H9 (cell line): ENCODE measurements around the gene FAM177B. TPM values are rescaled to one million over a fixed set of nuclear protein-coding genes. Genes with fewer than 3 reads are reported as not detected.

Experiments used
- DNase-seq: peaks from one replicate; pipeline ENCODE4 v3.0.0-alpha.2; 2017
- H2AFZ ChIP-seq: one replicate; pipeline ENCODE4 v1.6.1; 2013; ENCODE audit warnings: mild to moderate bottlenecking, low read length, control low read depth, moderate library complexity
- H2AK5ac ChIP-seq: 2 replicates; pipeline ENCODE4 v1.6.1; 2013; ENCODE audit warnings: low read length, control low read depth, mixed read lengths; ENCODE audit not compliant: insufficient read length
- H2BK120ac ChIP-seq: one replicate; pipeline ENCODE4 v1.6.1; 2013; ENCODE audit warnings: low read depth, mild to moderate bottlenecking, low read length, control low read depth, inconsistent platforms; ENCODE audit not compliant: poor library complexity, severe bottlenecking
- H2BK12ac ChIP-seq: 2 replicates; pipeline ENCODE4 v1.6.1; 2013; ENCODE audit warnings: low read length, control low read depth, mixed read lengths, low read depth; ENCODE audit not compliant: insufficient read length
- H2BK15ac ChIP-seq: 2 replicates; pipeline ENCODE4 v1.6.1; 2013; ENCODE audit warnings: low read depth, low read length, control low read depth
- H2BK20ac ChIP-seq: one replicate; pipeline ENCODE4 v1.6.1; 2013; ENCODE audit warnings: low read depth, mild to moderate bottlenecking, low read length, control low read depth, inconsistent platforms; ENCODE audit not compliant: poor library complexity, severe bottlenecking
- H2BK5ac ChIP-seq: 2 replicates; pipeline ENCODE4 v1.6.1; 2013; ENCODE audit warnings: low read length, control low read depth, mixed read lengths; ENCODE audit not compliant: insufficient read length
- H3K14ac ChIP-seq: 2 replicates; pipeline ENCODE4 v1.6.1; 2013; ENCODE audit warnings: low read length, control low read depth; ENCODE audit not compliant: insufficient read depth
- H3K18ac ChIP-seq: 2 replicates; pipeline ENCODE4 v1.6.1; 2013; ENCODE audit warnings: low read depth, mild to moderate bottlenecking, mixed read lengths, low read length, control low read depth; ENCODE audit not compliant: insufficient read length
- H3K23ac ChIP-seq: 2 replicates; pipeline ENCODE4 v1.6.1; 2013; ENCODE audit warnings: low read length, control low read depth, mixed read lengths, low read depth; ENCODE audit not compliant: insufficient read length
- H3K23me2 ChIP-seq: 2 replicates; pipeline ENCODE4 v1.6.1; 2013; ENCODE audit warnings: low read depth, mild to moderate bottlenecking, mixed read lengths, low read length, control low read depth; ENCODE audit not compliant: insufficient read length, poor library complexity, severe bottlenecking
- H3K27ac ChIP-seq: 2 replicates; pipeline ENCODE4 v1.5.1; 2013; ENCODE audit warnings: low read length, control low read depth, mixed read lengths, low read depth; ENCODE audit not compliant: insufficient read length
- H3K27me3 ChIP-seq: 2 replicates; pipeline ENCODE4 v1.6.1; 2013; ENCODE audit warnings: low read length, control low read depth, inconsistent platforms; ENCODE audit not compliant: insufficient read depth
- H3K4ac ChIP-seq: 2 replicates; pipeline ENCODE4 v1.6.1; 2013; ENCODE audit warnings: low read depth, mild to moderate bottlenecking, control low read depth, inconsistent platforms, low read length, moderate library complexity
- H3K4me1 ChIP-seq: 2 replicates; pipeline ENCODE4 v1.6.1; 2013; ENCODE audit warnings: low read length, control low read depth, inconsistent platforms; ENCODE audit not compliant: insufficient read depth
- H3K4me2 ChIP-seq: 2 replicates; pipeline ENCODE4 v1.6.1; 2013; ENCODE audit warnings: low read length, control low read depth, mixed read lengths; ENCODE audit not compliant: insufficient read length, insufficient read depth
- H3K56ac ChIP-seq: 2 replicates; pipeline ENCODE4 v1.6.1; 2013; ENCODE audit warnings: low read depth, mild to moderate bottlenecking, mixed read lengths, low read length, control low read depth; ENCODE audit not compliant: insufficient read length
- H3K79me1 ChIP-seq: 2 replicates; pipeline ENCODE4 v1.6.1; 2013; ENCODE audit warnings: low read depth, mild to moderate bottlenecking, moderate library complexity, low read length, control low read depth, inconsistent platforms; ENCODE audit not compliant: insufficient read depth, poor library complexity, severe bottlenecking
- H3K79me2 ChIP-seq: 2 replicates; pipeline ENCODE4 v1.6.1; 2013; ENCODE audit warnings: low read length, control low read depth, inconsistent platforms; ENCODE audit not compliant: insufficient read depth
- H3K9ac ChIP-seq: 2 replicates; pipeline ENCODE4 v1.6.1; 2013; ENCODE audit warnings: low read length, control low read depth, mixed read lengths; ENCODE audit not compliant: insufficient read length; ENCODE audit errors: extremely low read depth
- H3K9me3 ChIP-seq: one replicate; pipeline ENCODE4 v1.6.1; 2013; ENCODE audit warnings: low read depth, low read length, inconsistent platforms; ENCODE audit not compliant: control insufficient read depth
- H3T11ph ChIP-seq: one replicate; pipeline ENCODE4 v1.6.1; 2013; ENCODE audit warnings: mild to moderate bottlenecking, low read length, control low read depth, inconsistent platforms
- H4K20me1 ChIP-seq: one replicate; pipeline ENCODE4 v1.6.1; 2013; ENCODE audit not compliant: control insufficient read depth, insufficient read length, insufficient read depth
- H4K5ac ChIP-seq: 2 replicates; pipeline ENCODE4 v1.6.1; 2013; ENCODE audit warnings: low read depth, mild to moderate bottlenecking, mixed read lengths, low read length, control low read depth; ENCODE audit not compliant: insufficient read length
- H4K8ac ChIP-seq: replicated peaks from 2 replicates; pipeline ENCODE4 v1.6.1; 2013; ENCODE audit warnings: low read length, control low read depth, mixed read lengths, low read depth; ENCODE audit not compliant: insufficient read length
- H4K91ac ChIP-seq: 2 replicates; pipeline ENCODE4 v1.6.1; 2013; ENCODE audit warnings: low read depth, mild to moderate bottlenecking, moderate library complexity, mixed read lengths, low read length, control low read depth; ENCODE audit not compliant: insufficient read length
- H3K27ac Mint-ChIP-seq, 3 experiments: 2 replicates in 2 of 3; 3 replicates in 1 of 3; pipeline ENCODE4 v1.8.0; 2020 to 2021; ENCODE audit warnings: mixed read lengths in 3 of 3, mild to moderate bottlenecking in 1 of 3, moderate library complexity in 1 of 3
- H3K27me3 Mint-ChIP-seq: 2 replicates; pipeline ENCODE4 v1.8.0; 2021; ENCODE audit warnings: low read depth, mild to moderate bottlenecking, moderate library complexity, mixed read lengths
- H3K36me3 Mint-ChIP-seq, 3 experiments: 2 replicates in 2 of 3; 3 replicates in 1 of 3; pipeline ENCODE4 v1.8.0; 2020 to 2021; ENCODE audit warnings: low read depth in 3 of 3, mixed read lengths in 3 of 3; ENCODE audit not compliant: insufficient read depth in 1 of 3
- H3K4me1 Mint-ChIP-seq, 2 experiments: 2 replicates each; pipeline ENCODE4 v1.8.0; 2020; ENCODE audit warnings: mixed read lengths in 2 of 2
- H3K4me3 Mint-ChIP-seq, 2 experiments: 2 replicates in 1 of 2; 3 replicates in 1 of 2; pipeline ENCODE4 v1.8.0; 2020 to 2021; ENCODE audit warnings: mild to moderate bottlenecking in 2 of 2, mixed read lengths in 2 of 2, moderate library complexity in 1 of 2
- H3K9me3 Mint-ChIP-seq, 2 experiments: 2 replicates in 1 of 2; 3 replicates in 1 of 2; pipeline ENCODE4 v1.8.0; 2020; ENCODE audit warnings: mild to moderate bottlenecking in 2 of 2, mixed read lengths in 2 of 2, moderate library complexity in 1 of 2
- CTCF ChIP-seq: fragments of 200-600 bp; sonication (generic); conservative IDR thresholded peaks from 3 replicates; pipeline ENCODE4 v1.8.0; 2021; ENCODE audit warnings: antibody characterized with exemption, mild to moderate bottlenecking
- total RNA-seq: library from RNA; stranded (reverse); gene quantifications from 2 replicates; pipeline ENCODE4 v1.2.1, GENCODE V29; 2021

Gene FAM177B
- total RNA-seq, 1 experiment from 2014 or later, result not detected

DNA sequence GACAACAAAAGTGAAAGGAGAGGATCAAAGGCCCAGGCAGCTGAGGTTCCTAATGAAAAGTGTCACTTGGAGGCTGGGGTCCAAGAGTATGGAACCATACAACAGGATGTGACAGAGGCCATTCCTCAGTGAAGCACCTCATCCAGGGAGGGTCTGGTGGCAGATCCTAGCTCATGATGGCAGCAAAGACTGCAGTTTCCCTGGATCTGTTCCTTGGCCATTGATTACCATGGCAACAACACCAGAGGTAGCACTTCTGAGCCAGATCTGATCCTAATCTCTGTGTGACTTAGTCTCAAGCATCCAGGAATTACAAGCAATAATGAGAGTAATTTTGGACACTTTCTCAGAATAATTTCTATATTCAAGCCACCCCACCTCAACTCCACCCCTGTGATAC, 12.9 kb downstream of the FAM177B start:
- no peak overlapping the region for H3K14ac ChIP-seq
- H3K27ac ChIP-seq, result no peak overlapping the region
- no peak overlapping the region for H4K8ac ChIP-seq
- H3T11ph ChIP-seq, result no peak overlapping the region
- no peak overlapping the region for H3K18ac ChIP-seq
- peaks cover 4% of the 10 kb centered on the region; the same call in 1 of the 2 replicates for H3K27me3 Mint-ChIP-seq
- H3K9me3 Mint-ChIP-seq, result no peaks in the 10 kb centered on the region
- no peak overlapping the region for H3K4me3 Mint-ChIP-seq
- no peak overlapping the region for H4K5ac ChIP-seq
- H3K4me1 ChIP-seq, result no peaks in the 10 kb centered on the region
- no peaks in the 10 kb centered on the region for H4K20me1 ChIP-seq
- H3K9me3 ChIP-seq, result no peaks in the 10 kb centered on the region
- H2AK5ac ChIP-seq, result no peak overlapping the region
- no peaks in the 10 kb centered on the region for H3K4me1 Mint-ChIP-seq
- H3K56ac ChIP-seq, result no peak overlapping the region
- H3K27me3 ChIP-seq, result no peaks in the 10 kb centered on the region
- H3K23ac ChIP-seq, result no peak overlapping the region
- H3K79me2 ChIP-seq, result no peaks in the 10 kb centered on the region
- no peak overlapping the region for H2BK15ac ChIP-seq
- no peak overlapping the region for H3K4me2 ChIP-seq
- H3K79me1 ChIP-seq, result no peaks in the 10 kb centered on the region
- H3K23me2 ChIP-seq, result no peaks in the 10 kb centered on the region
- no peak overlapping the region for H3K9ac ChIP-seq
- no peak overlapping the region for H2AFZ ChIP-seq
- H3K4ac ChIP-seq, result no peak overlapping the region
- H3K36me3 Mint-ChIP-seq, result no peaks in the 10 kb centered on the region
- H3K27ac Mint-ChIP-seq, result no peak overlapping the region
- no peak for DNase-seq
- H2BK5ac ChIP-seq, result no peak overlapping the region
- H2BK12ac ChIP-seq, result no peak overlapping the region
- H4K91ac ChIP-seq, result no peak overlapping the region
- H2BK20ac ChIP-seq, result no peak overlapping the region
- H2BK120ac ChIP-seq, result no peak overlapping the region
- TF ChIP-seq CTCF, result peak; percentile 29; the same call in 2 of the 3 replicates
